Measurements from ENCODE around the gene RNF227.

Gene RNF227

GRCh38 chr17:7929158-7930023, 13.3 kb upstream of the RNF227 start, which contains the start of gene KCNAB3:
Gene KCNAB3, minus strand, starts transcription at chr17:7929856. Its CDS starts 421 bp downstream, at chr17:7929435.
- DNase-seq = peak; percentile 55

- DNase-seq = no peak
These were observed 11.5 kb upstream of the RNF227 start for GRCh38 chr17:7927596-7927995.

GRCh38 chr17:7922845-7923628, 6.9 kb upstream of the RNF227 start:
- DNase-seq = no peak

GRCh38 chr17:7922269-7922844, 6.3 kb upstream of the RNF227 start:
- DNase-seq = no peak

DNA sequence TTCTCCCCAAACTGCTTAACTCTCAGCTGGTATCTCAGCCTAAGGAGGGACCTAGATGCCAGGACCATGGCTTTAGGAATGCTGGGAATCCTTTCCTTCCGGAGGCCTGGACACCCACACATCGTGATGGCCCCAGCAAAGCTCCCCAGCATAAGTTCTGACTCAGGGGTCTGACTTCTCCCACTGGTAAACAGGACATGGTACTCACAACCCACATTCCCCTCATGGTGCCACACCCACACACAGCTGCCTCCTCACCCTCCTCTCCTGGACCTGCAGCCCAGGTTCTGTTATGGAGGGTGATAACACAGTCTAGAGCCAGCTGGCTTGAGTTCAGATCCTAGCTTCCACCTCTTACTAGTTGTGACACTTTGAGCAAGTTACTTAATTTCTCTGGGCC, 719 bp upstream of the RNF227 start:
- DNase-seq = no peak

GRCh38 chr17:7916385-7916682, 245 bp upstream of the RNF227 start:
- DNase-seq = no peak

DNA sequence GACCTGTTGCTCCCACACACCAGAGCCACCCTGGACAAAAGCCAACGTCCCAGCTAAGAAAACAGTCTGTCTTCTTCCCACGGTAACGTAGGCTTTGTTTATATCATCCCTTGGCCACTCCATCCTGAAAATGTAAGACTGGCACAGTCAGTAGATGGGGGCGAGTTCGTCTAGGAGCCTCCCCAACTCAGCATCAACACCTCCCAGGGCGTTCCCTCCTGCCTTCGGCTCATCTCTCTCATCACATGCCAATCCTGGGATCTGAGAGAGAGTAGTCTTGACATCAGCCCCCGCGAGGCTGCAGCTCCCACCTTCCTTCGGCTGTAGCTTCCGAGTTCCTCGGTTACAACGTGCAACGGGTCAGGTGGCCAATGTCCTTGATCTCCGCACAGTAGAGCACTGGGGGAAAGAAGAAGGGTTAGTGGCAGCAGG, 894 bp downstream of the RNF227 start:
- no peak for DNase-seq

DNA sequence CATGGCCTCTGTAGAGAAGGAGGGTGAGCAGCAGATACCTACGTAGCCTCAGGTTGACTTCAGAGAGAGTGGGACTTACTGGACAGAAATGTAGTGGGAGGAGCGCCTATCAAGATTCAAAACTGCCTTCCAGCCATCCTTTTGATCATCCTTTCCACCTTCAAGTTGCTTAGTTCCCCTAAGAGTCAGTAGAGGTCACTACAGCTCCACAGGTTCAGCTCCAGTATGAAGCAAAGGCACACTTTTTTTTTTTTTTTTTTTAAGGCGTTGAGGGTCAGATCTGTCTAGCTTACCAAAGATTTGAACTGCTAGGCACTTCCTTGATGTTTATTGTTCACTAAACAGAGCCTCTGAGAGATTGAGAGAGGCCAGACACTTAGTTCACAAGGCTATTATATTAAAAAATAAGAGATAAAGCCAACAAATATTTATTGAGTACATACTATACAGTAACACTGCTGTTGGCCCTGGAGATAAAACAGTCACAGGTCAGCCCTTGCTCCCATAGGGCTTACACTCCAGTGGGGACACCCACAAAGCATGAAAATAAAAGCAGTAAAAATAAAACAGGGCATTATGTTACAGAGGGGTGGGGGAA, 3.1 kb downstream of the RNF227 start:
- DNase-seq = peak; percentile 33

GRCh38 chr17:7911116-7911515, 5.0 kb downstream of the RNF227 start:
- no peak for DNase-seq

DNA sequence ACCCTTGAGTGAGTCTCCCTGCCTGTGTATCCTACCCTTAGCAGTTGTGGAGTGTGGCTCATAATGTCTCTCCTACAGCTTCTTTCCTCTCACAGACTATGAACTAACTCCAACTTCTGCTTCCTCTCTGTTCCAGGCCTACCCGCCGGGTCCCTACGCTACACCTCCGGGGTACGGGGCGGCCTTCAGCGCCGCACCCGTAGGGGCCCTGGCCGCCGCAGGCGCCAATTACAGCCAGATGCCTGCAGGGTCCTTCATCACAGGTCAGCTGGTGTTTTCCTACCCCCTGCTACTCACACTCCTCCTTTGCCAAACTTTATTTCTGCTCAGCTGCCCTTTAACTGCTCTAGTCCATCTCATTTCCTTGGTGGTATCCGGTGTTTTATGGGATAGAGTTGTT, 5.4 kb downstream of the RNF227 start:
- DNase-seq = no peak

DNA sequence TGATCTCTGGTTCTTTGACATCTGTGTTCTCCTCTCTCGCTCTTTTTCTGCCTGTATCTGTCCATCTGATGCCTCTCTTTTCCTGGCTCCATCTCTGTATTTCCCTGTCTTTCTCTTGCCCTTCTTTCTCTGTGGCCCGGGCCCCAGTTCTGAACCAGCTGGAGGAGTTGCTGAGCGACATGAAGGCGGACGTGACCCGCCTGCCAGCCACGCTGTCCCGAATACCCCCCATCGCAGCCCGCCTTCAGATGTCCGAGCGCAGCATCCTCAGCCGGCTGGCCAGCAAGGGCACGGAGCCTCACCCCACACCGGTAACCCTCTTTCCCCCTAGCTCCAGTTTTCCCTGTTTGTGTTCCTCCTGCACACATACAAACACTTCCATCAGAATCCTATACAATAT, 5.8 kb downstream of the RNF227 start:
- DNase-seq = no peak

- no peak for DNase-seq
These were observed 7.0 kb downstream of the RNF227 start for GRCh38 chr17:7909089-7909488.

DNA sequence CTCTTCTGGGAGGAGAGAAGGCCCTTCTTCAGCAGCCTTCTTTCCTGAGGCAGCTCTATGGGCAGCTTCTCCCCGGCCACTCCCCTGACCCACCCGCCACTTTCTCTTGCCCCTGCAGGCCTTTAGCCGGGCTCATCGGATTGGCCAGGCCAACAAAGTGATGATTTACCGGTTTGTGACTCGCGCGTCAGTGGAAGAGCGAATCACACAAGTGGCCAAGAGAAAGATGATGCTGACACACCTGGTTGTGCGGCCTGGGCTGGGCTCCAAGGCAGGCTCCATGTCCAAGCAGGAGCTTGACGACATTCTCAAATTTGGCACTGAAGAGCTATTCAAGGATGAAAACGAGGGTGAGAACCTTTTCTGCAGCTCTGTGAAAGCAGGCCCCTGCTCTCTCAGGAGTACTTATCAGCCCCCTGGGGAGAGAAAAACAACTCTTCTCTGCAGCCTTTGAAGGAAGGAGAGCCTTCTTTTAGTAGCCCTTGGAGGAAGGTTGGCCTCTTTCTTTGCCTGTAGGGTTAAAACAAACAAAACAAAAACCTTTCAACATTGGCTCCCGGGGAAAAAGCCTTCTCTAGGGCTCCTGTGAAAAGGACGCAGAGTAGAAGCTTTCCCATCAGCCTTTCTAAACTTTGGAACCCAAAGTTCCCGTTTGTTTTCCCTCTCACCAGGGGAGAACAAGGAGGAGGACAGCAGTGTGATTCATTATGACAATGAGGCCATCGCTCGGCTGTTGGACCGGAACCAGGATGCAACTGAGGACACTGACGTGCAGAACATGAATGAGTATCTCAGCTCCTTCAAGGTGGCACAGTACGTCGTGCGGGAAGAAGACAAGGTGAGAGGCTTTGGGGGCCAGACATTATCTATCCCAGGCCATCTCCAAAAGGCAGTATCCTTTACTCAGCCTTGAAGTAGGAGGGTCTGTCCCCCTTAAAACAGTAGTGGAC, 12.7 kb downstream of the RNF227 start:
- no peak for DNase-seq

- DNase-seq = peak; percentile 17
These were observed 18.3 kb downstream of the RNF227 start for GRCh38 chr17:7897773-7898172.

- no peak for DNase-seq
These were observed 19.0 kb downstream of the RNF227 start for GRCh38 chr17:7897090-7897489.

DNA sequence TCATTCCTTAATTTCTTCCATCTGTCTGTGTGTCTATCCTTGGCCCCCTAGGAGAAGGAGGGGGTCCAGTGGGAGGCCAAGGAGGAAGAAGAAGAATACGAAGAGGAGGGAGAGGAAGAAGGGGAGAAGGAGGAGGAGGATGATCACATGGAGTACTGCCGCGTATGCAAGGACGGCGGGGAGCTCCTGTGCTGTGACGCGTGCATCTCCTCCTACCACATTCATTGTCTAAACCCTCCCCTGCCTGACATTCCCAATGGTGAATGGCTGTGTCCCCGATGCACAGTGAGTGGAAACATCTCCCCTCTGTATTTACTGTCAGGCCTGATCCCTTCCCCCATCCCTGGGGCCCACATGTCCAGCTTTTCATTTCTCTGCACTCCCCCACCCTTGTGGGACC, 21.2 kb downstream of the RNF227 start:
- DNase-seq = no peak

DNA sequence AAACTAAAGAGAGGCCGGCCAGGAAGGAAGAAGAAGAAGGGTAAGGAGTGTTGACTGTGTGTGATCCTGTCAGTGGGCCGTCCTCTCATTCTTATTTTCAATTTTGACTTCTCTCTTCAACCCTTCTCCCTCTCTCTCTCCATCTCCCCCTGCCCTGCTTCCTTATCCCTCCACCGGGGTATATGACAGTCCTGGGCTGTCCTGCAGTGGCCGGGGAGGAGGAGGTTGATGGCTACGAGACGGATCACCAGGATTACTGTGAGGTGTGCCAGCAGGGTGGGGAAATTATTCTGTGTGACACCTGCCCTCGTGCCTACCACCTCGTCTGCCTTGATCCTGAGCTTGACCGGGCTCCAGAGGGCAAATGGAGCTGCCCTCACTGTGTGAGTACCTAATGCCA, 21.9 kb downstream of the RNF227 start:
- no peak for DNase-seq

- no peak for DNase-seq
These were observed 22.8 kb downstream of the RNF227 start for GRCh38 chr17:7893187-7893880.

DNA sequence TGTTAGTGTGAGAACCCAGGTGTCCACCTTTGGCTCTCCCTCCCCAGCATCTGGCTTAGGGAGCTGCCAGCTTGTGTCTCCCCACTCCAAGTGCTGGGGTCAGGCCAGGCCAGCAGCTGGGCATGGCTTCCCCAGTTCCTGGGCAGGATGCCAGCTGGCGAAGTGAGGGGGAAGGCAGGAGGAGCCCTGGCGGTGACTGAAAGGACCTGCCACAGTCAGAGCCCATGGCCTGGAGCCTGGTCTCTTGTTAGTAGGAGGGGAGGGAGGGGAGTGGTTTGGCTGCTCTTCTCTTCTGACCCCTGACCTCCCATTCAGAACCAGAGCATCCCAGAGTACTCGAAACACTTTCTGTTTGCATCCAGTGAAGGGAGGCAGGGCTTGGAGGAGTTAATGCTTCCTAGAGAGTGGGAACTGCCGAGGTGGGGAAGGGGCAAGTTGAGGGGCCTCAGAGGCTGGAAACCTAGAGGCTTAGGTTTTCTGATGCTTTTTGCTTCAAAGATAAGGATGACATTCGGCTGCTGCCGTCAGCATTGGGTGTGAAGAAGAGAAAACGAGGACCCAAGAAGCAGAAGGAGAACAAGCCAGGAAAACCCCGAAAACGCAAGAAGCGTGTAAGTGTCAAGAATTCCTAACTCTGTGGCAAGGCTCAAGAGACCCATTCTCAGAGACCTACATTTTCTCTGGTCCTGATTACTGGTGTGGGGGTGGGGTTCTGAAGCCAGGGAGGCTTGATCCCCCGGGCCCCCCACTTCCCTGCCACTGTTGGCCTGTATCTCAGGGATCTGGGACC, 26.7 kb downstream of the RNF227 start:
- DNase-seq = peak; percentile 90

- DNase-seq = no peak
These were observed 27.7 kb downstream of the RNF227 start, which contains the start of gene CHD3 for GRCh38 chr17:7888184-7888920. Gene CHD3, plus strand, starts transcription at chr17:7888789. Its CDS starts 212 bp downstream, at chr17:7889001.

All from NCI-H446 treated with DMSO at 0.1 percent for 48 hours (cell line).